ENCODE measurements around the gene HAGH. TPM values are rescaled to one million over a fixed set of nuclear protein-coding genes. Genes with fewer than 3 reads are reported as not detected.

The HAGH gene
- total RNA-seq, 2 experiments from 2014 or later = 26.9 to 29.9 TPM

GRCh38 chr16:1815461-1815860 lies 11.2 kb downstream of the HAGH start:
- no TSS peak for BruUV-seq (replicated peaks)
- Histone ChIP-seq H4K20me1 (ENCODE audit: insufficient read depth, low read length) (no peaks in the 10 kb centered on the region), H3K27ac (ENCODE audit: low read depth, low read length, poor library complexity, severe bottlenecking) (no peak overlapping the region), H3K36me3 (ENCODE audit: insufficient read depth, low read length) (no peaks in the 10 kb centered on the region), H3K79me2 (ENCODE audit: insufficient read depth, low read depth, low read length) (no peaks in the 10 kb centered on the region), H3K4me1 (ENCODE audit: insufficient read depth, low read length, poor library complexity, severe bottlenecking) (no peaks in the 10 kb centered on the region), H3K9me2 (ENCODE audit: insufficient read depth, low read length) (no peaks in the 10 kb centered on the region), H3K9me3 (ENCODE audit: low read length) (no peaks in the 10 kb centered on the region), H2AFZ (ENCODE audit: low read length) (no peak overlapping the region), H3K4me2 (ENCODE audit: low read length) (no peak overlapping the region), H3K4me3 (ENCODE audit: low read depth, low read length, poor library complexity, severe bottlenecking) (no peak overlapping the region)
- POLR2A ChIA-PET = no interaction called here
- DNase-seq (ENCODE audit: low spot score) = no peak
- CTCF ChIA-PET (ENCODE audit: unreplicated experiment) = no interaction called here
- intact Hi-C loops (cut with micrococcal nuclease; ENCODE audit: unreplicated experiment) = no loop called here
- no peak for TF ChIP-seq EZH2phosphoT487 (IDR thresholded peaks at IDR 0.05; ENCODE audit: borderline replicate concordance, low read depth, low read length)
- TF ChIP-seq, protein P1, sequence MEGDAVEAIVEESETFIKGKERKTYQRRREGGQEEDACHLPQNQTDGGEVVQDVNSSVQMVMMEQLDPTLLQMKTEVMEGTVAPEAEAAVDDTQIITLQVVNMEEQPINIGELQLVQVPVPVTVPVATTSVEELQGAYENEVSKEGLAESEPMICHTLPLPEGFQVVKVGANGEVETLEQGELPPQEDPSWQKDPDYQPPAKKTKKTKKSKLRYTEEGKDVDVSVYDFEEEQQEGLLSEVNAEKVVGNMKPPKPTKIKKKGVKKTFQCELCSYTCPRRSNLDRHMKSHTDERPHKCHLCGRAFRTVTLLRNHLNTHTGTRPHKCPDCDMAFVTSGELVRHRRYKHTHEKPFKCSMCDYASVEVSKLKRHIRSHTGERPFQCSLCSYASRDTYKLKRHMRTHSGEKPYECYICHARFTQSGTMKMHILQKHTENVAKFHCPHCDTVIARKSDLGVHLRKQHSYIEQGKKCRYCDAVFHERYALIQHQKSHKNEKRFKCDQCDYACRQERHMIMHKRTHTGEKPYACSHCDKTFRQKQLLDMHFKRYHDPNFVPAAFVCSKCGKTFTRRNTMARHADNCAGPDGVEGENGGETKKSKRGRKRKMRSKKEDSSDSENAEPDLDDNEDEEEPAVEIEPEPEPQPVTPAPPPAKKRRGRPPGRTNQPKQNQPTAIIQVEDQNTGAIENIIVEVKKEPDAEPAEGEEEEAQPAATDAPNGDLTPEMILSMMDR (conservative IDR thresholded peaks at IDR 0.05; ENCODE audit: low read length) = no peak

DNA sequence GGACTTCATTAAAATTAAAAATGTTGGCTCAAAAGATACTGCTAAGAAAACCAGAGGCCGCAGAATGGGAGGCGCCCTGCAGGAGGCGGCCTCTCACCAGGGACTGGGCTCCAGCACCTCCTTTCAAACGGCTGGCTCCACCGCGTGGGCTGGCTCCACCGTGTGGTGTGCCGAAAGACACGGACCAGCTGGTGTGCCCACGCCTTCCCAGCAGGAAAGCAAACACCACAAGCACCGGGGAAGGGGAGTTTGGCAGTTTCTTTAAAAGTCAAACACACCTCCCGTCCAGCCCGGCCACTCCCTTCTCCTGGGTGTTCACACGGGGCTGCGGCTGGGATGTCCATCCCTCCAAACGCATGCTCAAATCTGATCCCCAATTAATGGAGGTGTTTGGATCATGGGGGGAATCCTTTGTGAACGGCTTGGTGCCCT lies 13.9 kb downstream of the HAGH start:
- H3K4me3 ChIP-seq (ENCODE audit: low read depth, low read length, poor library complexity, severe bottlenecking) = no peak overlapping the region
- no peaks in the 10 kb centered on the region for H3K4me1 ChIP-seq (ENCODE audit: insufficient read depth, low read length, poor library complexity, severe bottlenecking)
- peak; percentile 35 for DNase-seq (ENCODE audit: low spot score)
- no peak overlapping the region for H2AFZ ChIP-seq (ENCODE audit: low read length)
- no TSS peak for BruUV-seq (replicated peaks)
- ChIA-PET CTCF (ENCODE audit: unreplicated experiment) (no interaction called here), POLR2A (no interaction called here)
- H3K9me3 ChIP-seq (ENCODE audit: low read length) = no peaks in the 10 kb centered on the region
- H4K20me1 ChIP-seq (ENCODE audit: insufficient read depth, low read length) = no peaks in the 10 kb centered on the region
- H3K79me2 ChIP-seq (ENCODE audit: insufficient read depth, low read depth, low read length) = no peaks in the 10 kb centered on the region
- no peaks in the 10 kb centered on the region for H3K9me2 ChIP-seq (ENCODE audit: insufficient read depth, low read length)
- intact Hi-C loops (cut with micrococcal nuclease; ENCODE audit: unreplicated experiment) = no loop called here
- no peak for TF ChIP-seq EZH2phosphoT487 (IDR thresholded peaks at IDR 0.05; ENCODE audit: borderline replicate concordance, low read depth, low read length)
- TF ChIP-seq, protein P1 (conservative IDR thresholded peaks at IDR 0.05; ENCODE audit: low read length) = peak; percentile 69
- no peaks in the 10 kb centered on the region for H3K36me3 ChIP-seq (ENCODE audit: insufficient read depth, low read length)
- H3K4me2 ChIP-seq (ENCODE audit: low read length) = no peak overlapping the region
- no peak overlapping the region for H3K27ac ChIP-seq (ENCODE audit: low read depth, low read length, poor library complexity, severe bottlenecking)

- Histone ChIP-seq H4K20me1 (ENCODE audit: insufficient read depth, low read length) (no peaks in the 10 kb centered on the region), H3K9me2 (ENCODE audit: insufficient read depth, low read length) (no peaks in the 10 kb centered on the region), H3K4me1 (ENCODE audit: insufficient read depth, low read length, poor library complexity, severe bottlenecking) (no peaks in the 10 kb centered on the region), H3K79me2 (ENCODE audit: insufficient read depth, low read depth, low read length) (no peaks in the 10 kb centered on the region), H3K36me3 (ENCODE audit: insufficient read depth, low read length) (no peaks in the 10 kb centered on the region), H3K27ac (ENCODE audit: low read depth, low read length, poor library complexity, severe bottlenecking) (no peak overlapping the region), H3K9me3 (ENCODE audit: low read length) (no peaks in the 10 kb centered on the region), H3K4me3 (ENCODE audit: low read depth, low read length, poor library complexity, severe bottlenecking) (no peak overlapping the region), H2AFZ (ENCODE audit: low read length) (no peak overlapping the region), H3K4me2 (ENCODE audit: low read length) (no peak overlapping the region)
- ChIA-PET CTCF (ENCODE audit: unreplicated experiment) (no interaction called here), POLR2A (no interaction called here)
- intact Hi-C loops (cut with micrococcal nuclease; ENCODE audit: unreplicated experiment) = no loop called here
- TF ChIP-seq, protein P1 (conservative IDR thresholded peaks at IDR 0.05; ENCODE audit: low read length) = no peak
- no peak for TF ChIP-seq EZH2phosphoT487 (IDR thresholded peaks at IDR 0.05; ENCODE audit: borderline replicate concordance, low read depth, low read length)
- DNase-seq (ENCODE audit: low spot score) = no peak
- no TSS peak for BruUV-seq (replicated peaks)
These were observed 16.1 kb downstream of the HAGH start for GRCh38 chr16:1810536-1810935.

All from OCI-LY7 (cell line).